ENCODE data around the gene TMEM150C. TPM values are rescaled to one million over a fixed set of nuclear protein-coding genes. Genes with fewer than 3 reads are reported as not detected.
A peak's percentile ranks its signal among the peaks of the same experiment; 100 is the strongest.

TMEM150C gene
- total and polyA plus RNA-seq, 2 of the 4 experiments (the other 2 are of a cell fraction) = 0.10 to 0.36 TPM

DNA sequence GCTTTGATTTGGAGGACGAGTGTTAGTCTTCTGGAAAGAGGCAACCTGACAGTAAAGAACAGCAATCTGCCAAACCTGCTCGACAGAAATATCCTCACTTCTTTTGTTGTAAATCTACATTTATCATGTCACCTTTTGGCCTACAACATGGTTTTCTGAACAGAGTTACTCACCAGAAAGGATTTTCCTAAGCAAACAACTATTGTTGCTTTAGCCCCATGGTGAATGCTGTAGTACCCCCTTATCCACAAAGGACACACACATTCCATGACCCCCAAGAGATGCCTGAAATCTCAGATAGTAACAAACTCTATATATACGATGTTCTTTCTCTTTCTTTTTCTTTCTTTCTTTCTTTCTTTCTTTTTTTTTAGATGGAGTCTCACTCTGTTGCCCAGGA lies 42.7 kb downstream of the TMEM150C start:
- Histone ChIP-seq H3K4me1 (ENCODE audit: control insufficient read depth, insufficient read depth, low read length) (peaks cover 9% of the 10 kb centered on the region), H3K4me2 (ENCODE audit: low read depth, low read length) (no peak overlapping the region), H3K9me3 (ENCODE audit: control insufficient read depth, insufficient read depth, low read length) (no peaks in the 10 kb centered on the region), H3K36me3 (ENCODE audit: control insufficient read depth, insufficient read depth, low read length) (no peaks in the 10 kb centered on the region), H3K14ac (replicated peaks; ENCODE audit: low read depth, low read length) (no peak overlapping the region), H4K5ac (ENCODE audit: low read depth, low read length) (no peak overlapping the region), H3K9ac (ENCODE audit: low read depth, low read length) (no peak overlapping the region), H3K4me3 (ENCODE audit: insufficient read depth, low read depth, low read length) (no peak overlapping the region), H3K9me1 (ENCODE audit: insufficient read depth, low read length) (0 out of 2 replicates have a peak, but pooled peaks cover 2% of the 10 kb centered on the region), H4K91ac (ENCODE audit: insufficient read depth, low read depth, low read length) (no peak overlapping the region), H2BK120ac (ENCODE audit: low read depth, low read length) (no peak overlapping the region), H4K20me1 (ENCODE audit: insufficient read depth, low read length) (no peaks in the 10 kb centered on the region), H2AK5ac (ENCODE audit: low read depth, low read length) (no peak overlapping the region; the same call in 1 of the 2 replicates), H3K23ac (ENCODE audit: low read depth, low read length) (no peak overlapping the region), H3K79me1 (ENCODE audit: low read depth in 1 of 2, low read length in 2 of 2) (no peaks in the 10 kb centered on the region), H4K8ac (ENCODE audit: low read depth in 2 of 2, low read length in 2 of 2) (no peak overlapping the region), H3K18ac (ENCODE audit: low read depth, low read length) (no peak overlapping the region), H3K27me3 (ENCODE audit: control insufficient read depth, insufficient read depth, low read length) (no peaks in the 10 kb centered on the region), H2BK5ac (ENCODE audit: low read depth, low read length, poor library complexity, severe bottlenecking) (no peak overlapping the region), H3K27ac (ENCODE audit: insufficient read depth, low read length) (no peak overlapping the region), H2BK15ac (ENCODE audit: low read depth, low read length) (no peak overlapping the region), H3K56ac (ENCODE audit: extremely low read depth, insufficient read depth, low read length) (no peak overlapping the region), H2BK20ac (ENCODE audit: low read depth, low read length) (no peak overlapping the region), H3K4ac (ENCODE audit: low read depth, low read length) (no peak overlapping the region), H2AK9ac (replicated peaks; ENCODE audit: low read depth, low read length, poor library complexity) (no peak overlapping the region), H2AFZ (replicated peaks; ENCODE audit: low read length, poor library complexity) (no peak overlapping the region)
- intact Hi-C loops (cut with micrococcal nuclease) = no loop called here
- TF ChIP-seq FOS (IDR thresholded peaks at IDR 0.05; ENCODE audit: low read depth, low read length) = no peak
- no peak for TF ChIP-seq POLR2A (IDR thresholded peaks at IDR 0.05; ENCODE audit: low read depth, low read length)
- TF ChIP-seq CEBPB (IDR thresholded peaks at IDR 0.05; ENCODE audit: low read depth, low read length) = no peak
- TF ChIP-seq RCOR1 (IDR thresholded peaks at IDR 0.05; ENCODE audit: insufficient replicate concordance, low read length) = no peak
- no peak for TF ChIP-seq SMC3 (IDR thresholded peaks at IDR 0.05; ENCODE audit: low read depth, low read length)
- TF ChIP-seq, protein P1, sequence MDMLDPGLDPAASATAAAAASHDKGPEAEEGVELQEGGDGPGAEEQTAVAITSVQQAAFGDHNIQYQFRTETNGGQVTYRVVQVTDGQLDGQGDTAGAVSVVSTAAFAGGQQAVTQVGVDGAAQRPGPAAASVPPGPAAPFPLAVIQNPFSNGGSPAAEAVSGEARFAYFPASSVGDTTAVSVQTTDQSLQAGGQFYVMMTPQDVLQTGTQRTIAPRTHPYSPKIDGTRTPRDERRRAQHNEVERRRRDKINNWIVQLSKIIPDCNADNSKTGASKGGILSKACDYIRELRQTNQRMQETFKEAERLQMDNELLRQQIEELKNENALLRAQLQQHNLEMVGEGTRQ (IDR thresholded peaks at IDR 0.05; ENCODE audit: low read depth, low read length) = no peak
- TF ChIP-seq BHLHE40 (IDR thresholded peaks at IDR 0.05; ENCODE audit: low read depth, low read length) = no peak
- no peak for TF ChIP-seq CHD1 (IDR thresholded peaks at IDR 0.05; ENCODE audit: low read depth, low read length)
- no peak for TF ChIP-seq RFX5 (IDR thresholded peaks at IDR 0.05; ENCODE audit: low read depth, low read length)
- TF ChIP-seq, protein P2, sequence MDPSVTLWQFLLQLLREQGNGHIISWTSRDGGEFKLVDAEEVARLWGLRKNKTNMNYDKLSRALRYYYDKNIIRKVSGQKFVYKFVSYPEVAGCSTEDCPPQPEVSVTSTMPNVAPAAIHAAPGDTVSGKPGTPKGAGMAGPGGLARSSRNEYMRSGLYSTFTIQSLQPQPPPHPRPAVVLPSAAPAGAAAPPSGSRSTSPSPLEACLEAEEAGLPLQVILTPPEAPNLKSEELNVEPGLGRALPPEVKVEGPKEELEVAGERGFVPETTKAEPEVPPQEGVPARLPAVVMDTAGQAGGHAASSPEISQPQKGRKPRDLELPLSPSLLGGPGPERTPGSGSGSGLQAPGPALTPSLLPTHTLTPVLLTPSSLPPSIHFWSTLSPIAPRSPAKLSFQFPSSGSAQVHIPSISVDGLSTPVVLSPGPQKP (IDR thresholded peaks at IDR 0.05; ENCODE audit: borderline replicate concordance, low read depth, low read length) = no peak
- TF ChIP-seq MXI1 (IDR thresholded peaks at IDR 0.05; ENCODE audit: borderline replicate concordance, low read depth, low read length) = no peak
- no peak for TF ChIP-seq MAZ (IDR thresholded peaks at IDR 0.05; ENCODE audit: borderline replicate concordance, low read depth, low read length)
- BruUV-seq (replicated peaks) = no TSS peak
- 53% methylated on average over 2 of the region's 3 CpGs; no CpG with 5 or more reads in 1 of the 2 experiments for WGBS, 2 experiments (ENCODE audit: extremely low coverage in 2 of 2, insufficient read length in 1 of 2)
- ChIA-PET CTCF (no interaction called here), POLR2A (ENCODE audit: unreplicated experiment) (no interaction called here)
- in situ Hi-C loops (cut with MboI; ENCODE audit: low sequenced_read_pairs) = no loop called here
- peak; percentile 37 for DNase-seq
- dilution Hi-C loops (cut with HindIII; ENCODE audit: low sequenced_read_pairs, unreplicated experiment) = no loop called here
- no peak for ATAC-seq (ENCODE audit: low read depth)
